ENCODE results near the gene TUBA4B. TPM values are rescaled to one million over a fixed set of nuclear protein-coding genes. Genes with fewer than 3 reads are reported as not detected.
A peak's percentile ranks its signal among the peaks of the same experiment; 100 is the strongest.

Gene TUBA4B
- total RNA-seq, 6 experiments from 2014 or later: 0.27 to 2.0 (median 0.57) TPM; not detected in 2

- intact Hi-C loops (cut with DNase I): loop anchor here in 1 of 2 donors (5.0 kb wide), 1 partner anchor 51 kb away; the partner anchor contains the start of gene NHEJ1
- ATAC-seq (no peak), DNase-seq (peak in 1 of 3 donors; percentile 28)
- no peak overlapping the region for H3K4me3 ChIP-seq
- TF ChIP-seq CTCF (IDR thresholded peaks at IDR 0.05) (no peak), POLR2A (IDR thresholded peaks at IDR 0.05) (no peak)
- peaks cover 0 to 22% (median 9%) of the 10 kb centered on the region in 4 donors for H3K4me1 ChIP-seq
- H3K9me3 ChIP-seq: no peaks in the 10 kb centered on the region
- no peaks in the 10 kb centered on the region for H3K27me3 ChIP-seq
- no peak overlapping the region for H3K27ac ChIP-seq
- H3K36me3 ChIP-seq: peaks cover 0 to 60% (median 4%) of the 10 kb centered on the region in 4 donors
- 100% methylated on average over 1 of the region's 10 CpGs for whole genome bisulfite sequencing (ENCODE audit: insufficient coverage, low coverage, low lambda C conversion rate, missing lambda C conversion rate)
Observed at GRCh38 chr2:219213486-219214071, 39.5 kb upstream of the TUBA4B start.

DNA sequence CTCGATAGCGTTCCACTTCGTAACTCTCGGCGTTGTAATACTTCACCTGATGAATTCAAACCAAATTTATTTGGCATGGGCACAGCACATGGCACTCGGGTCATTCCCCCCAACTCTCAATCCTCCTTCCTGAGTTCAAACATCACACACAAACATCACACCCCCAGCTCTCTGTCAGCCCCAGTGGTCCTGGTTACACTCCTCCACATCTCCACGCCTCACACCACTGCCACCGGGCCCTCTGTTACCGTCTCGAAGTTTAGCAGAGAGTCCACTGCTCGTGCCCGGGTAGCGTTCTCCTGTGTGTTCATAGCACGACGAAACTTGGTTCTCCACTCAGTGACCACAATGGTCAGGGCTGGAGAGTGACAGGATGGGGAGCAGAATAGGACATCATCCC is 38.9 kb upstream of the TUBA4B start:
- H3K4me3 ChIP-seq: no peak overlapping the region
- no peaks in the 10 kb centered on the region for H3K9me3 ChIP-seq
- peaks cover 0 to 19% (median 9%) of the 10 kb centered on the region in 4 donors for H3K4me1 ChIP-seq
- no peak for DNase-seq
- TF ChIP-seq CTCF (IDR thresholded peaks at IDR 0.05): no peak
- TF ChIP-seq POLR2A (IDR thresholded peaks at IDR 0.05): no peak
- no peak overlapping the region for H3K27ac ChIP-seq
- intact Hi-C loops (cut with DNase I): loop anchor here in 1 of 2 donors (5.0 kb wide), 1 partner anchor 52 kb away; the partner anchor contains the start of gene NHEJ1
- WGBS (ENCODE audit: insufficient coverage, low coverage, low lambda C conversion rate, missing lambda C conversion rate): 98% methylated on average over 5 of the region's 15 CpGs
- ATAC-seq: no peak
- H3K27me3 ChIP-seq: no peaks in the 10 kb centered on the region
- peaks cover 0 to 54% (median 2%) of the 10 kb centered on the region in 4 donors for H3K36me3 ChIP-seq

DNA sequence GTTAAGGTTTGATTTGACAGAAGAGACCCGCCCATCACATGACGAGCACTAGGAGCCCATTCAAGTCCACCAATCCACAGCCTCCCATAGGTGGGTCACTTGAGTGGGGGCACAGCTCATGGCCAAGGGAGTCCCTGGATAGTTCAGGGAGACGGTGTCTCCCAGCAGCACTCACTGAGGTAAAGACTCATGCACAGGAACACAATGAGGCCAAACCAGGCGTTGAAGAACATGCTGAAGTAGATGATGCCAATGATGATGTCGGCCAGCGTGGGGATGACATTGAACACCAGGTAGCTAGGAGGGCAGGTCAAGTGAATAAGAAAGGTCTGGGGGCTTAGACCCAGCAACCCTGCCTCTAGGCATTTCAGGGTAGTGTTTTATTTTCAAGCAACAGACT is 38.3 kb upstream of the TUBA4B start:
- 94% methylated on average over 6 of the region's 6 CpGs for WGBS (ENCODE audit: insufficient coverage, low coverage, low lambda C conversion rate, missing lambda C conversion rate)
- Histone ChIP-seq H3K4me3 (no peak overlapping the region), H3K4me1 (peaks cover 0 to 23% (median 11%) of the 10 kb centered on the region in 4 donors), H3K27ac (no peak overlapping the region), H3K36me3 (peaks cover 0 to 48% (median 0%) of the 10 kb centered on the region in 4 donors), H3K27me3 (no peaks in the 10 kb centered on the region), H3K9me3 (no peaks in the 10 kb centered on the region)
- DNase-seq (no peak), ATAC-seq (no peak)
- TF ChIP-seq POLR2A (IDR thresholded peaks at IDR 0.05): no peak
- no peak for TF ChIP-seq CTCF (IDR thresholded peaks at IDR 0.05)
- intact Hi-C loops (cut with DNase I): loop anchor here (5.0 kb wide), 2 partner anchors 37 to 52 kb away; partner anchors contain the start of genes CNPPD1 (in 1 of the 2), NHEJ1 (in 1 of the 2) and RETREG2 (in 1 of the 2)

GRCh38 chr2:219215871-219216534 is 37.0 kb upstream of the TUBA4B start:
- no peak overlapping the region for H3K27ac ChIP-seq
- H3K27me3 ChIP-seq: no peaks in the 10 kb centered on the region
- peaks cover 0 to 23% (median 11%) of the 10 kb centered on the region in 4 donors for H3K4me1 ChIP-seq
- no peak for DNase-seq
- no peaks in the 10 kb centered on the region for H3K9me3 ChIP-seq
- H3K36me3 ChIP-seq: peaks cover 0 to 45% (median 5%) of the 10 kb centered on the region in 4 donors
- WGBS (ENCODE audit: insufficient coverage, low coverage, low lambda C conversion rate, missing lambda C conversion rate): 94% methylated on average over 18 of the region's 27 CpGs
- intact Hi-C loops (cut with DNase I): loop anchor here in 1 of 2 donors (5.0 kb wide), 1 partner anchor 39 kb away; the partner anchor contains the start of genes CNPPD1 and RETREG2
- H3K4me3 ChIP-seq: no peak overlapping the region
- no peak for ATAC-seq
- TF ChIP-seq POLR2A (IDR thresholded peaks at IDR 0.05) (no peak), CTCF (IDR thresholded peaks at IDR 0.05) (no peak)
